Erythroblast (primary cell): ENCODE results near the gene PRPF4.

Experiments used
- GATA1 ChIP-seq: IDR thresholded peaks from 2 replicates; pipeline ENCODE4 v1.6.1; 2011; ENCODE audit warnings: low read depth, mild to moderate bottlenecking, control low read depth, low read length, moderate library complexity
- POLR2A ChIP-seq: IDR thresholded peaks from 2 replicates; pipeline ENCODE4 v1.6.1; 2011; ENCODE audit warnings: mild to moderate bottlenecking, low read length

GRCh38 chr9:113307396-113307975 is 32.0 kb downstream of the PRPF4 start:
- no peak for TF ChIP-seq POLR2A
- TF ChIP-seq GATA1, result no peak
